Activated T-cell treated with anti-CD3 and anti-CD28 coated beads for 4 hours (primary cell): ENCODE results near the gene ALPP.
"Not testable (repeated sequence)": the region's sequence is repeated elsewhere in the genome, so short reads cannot be mapped to it uniquely, and the experiment has no call there.

Experiments
- DNase-seq: peaks from one replicate; pipeline ENCODE4 v3.0.0-alpha.2; 2020

The ALPP gene

GRCh38 chr2:232341061-232341738, 37.4 kb upstream of the ALPP start:
- DNase-seq = no peak

DNA sequence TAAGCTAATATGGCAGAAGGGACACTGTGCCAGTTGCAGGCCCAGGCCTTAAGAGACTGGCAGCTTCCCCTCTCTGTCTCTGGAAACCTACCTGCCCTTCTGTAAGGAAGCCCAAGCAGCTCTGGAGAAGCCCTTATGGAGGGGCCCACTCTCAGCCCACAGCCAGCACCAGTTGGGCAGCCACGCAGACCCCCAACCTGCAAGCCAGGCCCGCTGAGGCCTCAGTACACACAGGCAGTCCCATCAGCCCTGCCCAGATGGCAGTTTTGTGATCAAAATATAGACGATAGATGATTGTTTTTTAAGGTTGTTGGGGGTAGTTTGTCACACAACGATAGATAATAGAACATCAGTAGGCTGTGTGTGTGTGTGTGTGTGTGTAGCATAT, 36.8 kb upstream of the ALPP start:
- no peak for DNase-seq

- no peak for DNase-seq
These were observed 35.7 kb upstream of the ALPP start for GRCh38 chr2:232342635-232343565.

- DNase-seq = no peak
These were observed 34.7 kb upstream of the ALPP start for GRCh38 chr2:232343821-232344220.

DNA sequence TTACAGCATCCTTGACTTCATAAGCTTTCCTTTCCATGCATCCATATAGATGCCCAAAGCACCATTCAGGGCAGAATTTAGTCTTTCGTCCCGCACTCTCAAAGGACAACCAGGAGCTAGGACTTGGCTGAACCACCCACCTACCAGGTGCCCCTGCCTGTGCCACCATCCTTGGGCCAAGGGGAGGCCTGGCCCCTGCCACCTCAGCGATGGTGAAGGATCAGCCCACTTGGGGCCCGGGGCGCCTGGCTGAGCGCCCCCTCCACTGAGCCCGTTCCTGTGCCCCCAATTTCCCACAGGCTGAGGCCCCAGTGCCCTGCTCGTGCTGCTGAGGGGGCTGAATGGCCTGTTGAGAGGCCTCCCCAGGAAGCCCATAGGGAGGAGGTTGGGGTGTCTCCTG, 33.3 kb upstream of the ALPP start:
- no peak for DNase-seq

DNA sequence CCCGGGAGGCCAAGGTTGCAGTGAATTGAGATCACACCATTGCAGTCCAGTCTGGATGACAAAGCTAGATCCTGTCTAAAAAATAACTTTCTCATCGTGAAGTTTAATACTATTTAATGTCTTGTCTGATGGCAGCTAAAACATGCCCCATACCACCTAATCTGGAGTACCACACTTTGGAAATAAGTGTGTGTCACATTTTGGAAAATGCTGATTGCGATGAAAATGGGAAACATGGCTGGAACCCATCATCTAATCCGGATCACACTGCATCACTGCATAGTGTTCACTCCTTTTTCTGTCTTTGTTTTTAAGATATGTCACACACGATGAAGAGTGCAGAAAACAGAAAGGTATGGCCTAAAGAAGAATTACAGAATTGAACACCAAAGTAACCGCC, 31.2 kb upstream of the ALPP start:
- DNase-seq = no peak

DNA sequence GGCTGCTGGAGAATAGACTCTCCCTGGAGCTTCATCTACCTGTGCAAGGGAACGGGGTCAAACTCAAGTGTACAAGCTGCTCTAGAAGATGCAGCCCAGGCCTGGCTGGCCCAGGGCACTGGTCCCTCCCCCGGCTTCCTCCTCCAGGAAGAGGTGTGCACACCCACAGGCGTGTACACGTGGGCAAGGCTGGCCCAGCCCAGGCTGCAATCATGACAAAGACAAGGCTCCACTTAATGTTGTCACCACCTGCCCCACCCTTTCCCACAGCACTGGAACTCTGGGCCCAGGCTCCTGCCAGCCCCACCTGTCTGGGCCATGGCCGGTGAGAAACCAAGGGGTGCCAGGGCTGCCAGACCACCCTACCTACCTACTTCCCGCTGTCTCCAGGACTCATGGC, 29.6 kb upstream of the ALPP start:
- DNase-seq = no peak

GRCh38 chr2:232349546-232349945, 29.0 kb upstream of the ALPP start:
- no peak for DNase-seq

DNA sequence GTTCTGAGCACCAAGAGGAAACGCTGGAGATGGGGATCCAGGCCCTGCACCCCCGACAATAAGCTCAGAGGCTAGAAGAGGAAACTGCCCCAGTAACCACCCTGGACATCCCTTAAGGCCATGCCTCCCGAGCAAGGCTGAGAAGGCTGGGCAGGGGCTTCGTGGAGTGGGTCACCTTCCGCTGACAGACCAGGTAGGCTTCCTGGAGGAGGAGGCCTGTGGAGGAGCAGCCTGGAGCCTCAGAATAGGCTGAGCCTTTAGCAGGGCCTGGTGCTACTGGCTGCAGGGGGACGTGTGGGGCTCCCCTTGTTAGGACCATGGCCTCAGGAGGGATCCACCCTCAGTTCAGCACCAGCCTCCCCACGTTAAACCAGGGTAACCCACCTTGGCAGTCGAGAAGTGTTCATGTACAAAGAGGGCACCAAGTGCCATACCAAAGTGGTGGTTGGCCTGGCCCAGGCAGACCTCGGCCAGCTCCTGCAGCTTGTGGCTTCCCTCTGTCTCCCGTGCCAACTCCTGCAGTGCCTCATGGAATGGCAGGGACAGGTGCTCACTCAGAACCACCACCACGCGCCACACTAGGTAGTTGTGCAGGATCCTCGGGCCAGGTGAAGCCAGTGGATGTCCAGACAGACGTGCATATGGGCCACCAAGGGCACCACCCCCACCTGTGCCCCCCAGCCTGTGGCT, 28.5 kb upstream of the ALPP start:
- DNase-seq = no peak

GRCh38 chr2:232350804-232351685, 27.5 kb upstream of the ALPP start:
- DNase-seq = no peak

- no peak for DNase-seq
These were observed 26.7 kb upstream of the ALPP start for GRCh38 chr2:232351686-232352510.

GRCh38 chr2:232352511-232353091, 25.9 kb upstream of the ALPP start:
- DNase-seq = no peak

- DNase-seq = no peak
These were observed 25.5 kb upstream of the ALPP start for GRCh38 chr2:232353096-232353495.

DNA sequence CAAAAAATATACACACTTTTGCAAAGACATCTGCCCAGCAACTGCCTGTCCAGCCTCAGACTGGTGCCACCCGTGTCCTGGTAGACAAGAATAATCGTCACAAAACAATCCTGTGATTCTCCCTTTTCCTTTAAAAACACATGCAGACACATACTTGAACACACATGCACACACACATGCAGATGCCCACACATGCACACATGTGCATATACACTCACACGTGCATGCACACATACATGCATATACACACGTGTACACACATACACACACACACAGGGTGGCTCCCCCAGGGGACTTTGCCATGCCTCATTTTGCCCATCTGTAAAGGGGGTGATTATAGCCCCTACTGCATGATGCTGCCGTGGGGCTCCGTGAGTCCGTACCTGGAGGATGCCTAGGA, 24.9 kb upstream of the ALPP start:
- no peak for DNase-seq

DNA sequence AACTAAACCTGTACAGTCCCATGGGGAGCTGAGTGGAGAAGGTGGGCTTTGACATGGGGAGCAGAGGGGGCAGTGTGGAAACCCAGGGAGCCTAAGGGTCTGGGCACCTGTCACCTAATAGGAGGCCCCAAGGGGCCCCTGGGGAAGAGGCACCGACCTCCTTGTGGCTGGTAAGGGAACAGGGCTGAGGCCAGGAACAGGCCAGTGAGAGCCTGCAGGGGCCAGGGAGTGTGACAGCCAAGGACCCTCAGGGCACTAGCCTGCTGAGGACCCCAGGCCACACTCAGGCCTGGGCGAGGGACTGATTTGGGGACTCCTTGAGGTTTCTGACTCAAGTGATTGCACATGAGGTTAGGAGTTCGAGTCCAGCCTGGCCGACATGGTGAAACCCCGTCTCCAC, 24.5 kb upstream of the ALPP start:
- no peak for DNase-seq

DNA sequence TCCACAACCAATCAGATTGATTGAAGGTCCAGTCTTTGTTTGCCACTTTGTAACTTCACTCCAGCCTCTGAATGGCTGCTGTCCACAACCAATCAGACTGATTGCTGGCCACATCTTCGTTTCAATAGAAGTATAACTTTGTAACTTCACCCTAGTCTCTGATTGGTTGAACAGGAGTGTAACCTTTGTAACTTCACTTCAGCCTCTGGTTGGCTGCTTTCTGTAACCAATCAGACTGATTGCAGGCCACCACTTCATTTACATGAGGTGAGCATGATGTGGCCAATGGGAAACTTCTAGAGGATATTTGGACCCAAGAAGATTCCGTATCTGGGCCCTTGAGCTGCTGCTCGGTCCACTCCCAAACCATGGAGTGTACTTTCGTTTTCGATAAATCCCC, 16.9 kb upstream of the ALPP start:
- no peak for DNase-seq

DNA sequence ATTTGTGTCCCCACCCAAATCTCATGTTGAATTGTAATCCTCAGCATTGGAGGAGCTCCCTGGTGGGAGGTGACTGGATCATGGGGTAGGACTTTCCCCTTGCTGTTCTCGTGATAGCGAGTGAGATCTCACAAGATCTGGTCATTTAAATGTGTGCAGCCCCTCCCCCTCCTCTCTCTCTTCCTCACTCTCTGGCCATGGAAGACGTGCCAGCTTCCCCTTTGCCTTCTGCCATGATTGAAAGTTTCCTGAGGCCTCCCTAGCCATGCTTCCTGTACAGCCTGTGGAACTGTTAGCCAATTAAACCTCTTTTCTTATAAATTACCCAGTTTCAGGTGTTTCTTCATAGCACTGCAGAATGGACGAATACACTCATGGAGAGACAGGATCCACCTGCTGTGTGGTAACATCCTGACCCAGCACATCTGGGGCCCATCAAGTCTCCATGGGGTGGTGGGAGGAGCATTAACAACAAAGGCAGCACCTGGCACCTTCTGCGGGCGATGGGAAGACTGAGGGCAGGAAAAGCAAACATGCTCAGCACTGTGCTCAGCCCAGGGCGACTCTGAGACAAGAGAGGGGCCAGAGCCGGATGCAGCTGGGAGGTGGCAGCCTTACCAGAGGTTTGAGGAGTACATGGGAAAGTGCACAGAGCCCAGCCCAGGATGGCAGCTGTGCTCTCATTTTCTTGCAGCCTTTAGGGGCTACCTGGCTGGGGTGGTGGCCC, 16.2 kb upstream of the ALPP start:
- no peak for DNase-seq

GRCh38 chr2:232363064-232363783, 15.3 kb upstream of the ALPP start:
- DNase-seq = not testable (repeated sequence)

DNA sequence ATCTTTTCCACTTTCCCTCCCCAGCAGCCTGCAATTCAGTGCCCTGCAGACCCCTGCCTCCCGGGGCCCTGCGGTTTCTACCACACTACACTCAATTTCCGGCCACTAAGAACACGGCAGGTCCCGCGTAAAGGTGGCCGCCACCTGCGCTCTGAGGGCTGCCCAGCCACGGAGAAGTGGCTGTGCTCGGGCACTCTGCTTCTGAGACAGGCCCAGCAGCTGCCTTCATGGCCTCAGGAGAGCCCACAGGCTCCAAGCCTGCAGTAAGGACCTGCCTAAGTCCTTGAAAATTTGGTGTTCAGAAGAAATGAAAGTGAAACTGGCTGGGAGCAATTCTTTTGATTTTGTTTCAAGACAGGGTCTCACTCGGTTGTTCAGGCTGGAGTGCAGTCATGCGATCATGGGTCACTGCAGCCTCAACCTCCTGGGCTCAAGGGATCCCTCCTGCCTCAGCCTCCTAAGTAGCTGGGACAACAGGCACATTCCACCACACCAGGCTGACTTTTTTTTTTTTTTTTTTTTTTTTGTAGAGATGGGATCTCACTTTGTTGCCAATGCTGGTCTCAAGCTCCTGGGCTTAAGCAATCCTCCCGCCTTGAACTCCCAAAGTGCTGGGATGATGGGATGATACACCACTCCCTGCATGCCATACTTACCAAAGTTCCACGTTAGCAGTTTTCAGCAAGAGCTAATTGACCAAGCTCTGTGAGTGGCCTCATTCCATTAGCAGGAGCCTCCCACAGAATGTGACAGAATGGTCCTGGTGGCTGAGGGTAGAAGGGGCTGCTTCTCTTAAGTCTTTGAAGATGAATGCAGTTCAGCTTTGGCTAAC, 14.6 kb upstream of the ALPP start:
- no peak for DNase-seq
